Measurements from ENCODE around the gene MCM6. TPM values are rescaled to one million over a fixed set of nuclear protein-coding genes. Genes with fewer than 3 reads are reported as not detected.

The MCM6 gene
- total RNA-seq, 8 experiments from 2014 or later, result 9.1 to 124 (median 19.0) TPM

DNA sequence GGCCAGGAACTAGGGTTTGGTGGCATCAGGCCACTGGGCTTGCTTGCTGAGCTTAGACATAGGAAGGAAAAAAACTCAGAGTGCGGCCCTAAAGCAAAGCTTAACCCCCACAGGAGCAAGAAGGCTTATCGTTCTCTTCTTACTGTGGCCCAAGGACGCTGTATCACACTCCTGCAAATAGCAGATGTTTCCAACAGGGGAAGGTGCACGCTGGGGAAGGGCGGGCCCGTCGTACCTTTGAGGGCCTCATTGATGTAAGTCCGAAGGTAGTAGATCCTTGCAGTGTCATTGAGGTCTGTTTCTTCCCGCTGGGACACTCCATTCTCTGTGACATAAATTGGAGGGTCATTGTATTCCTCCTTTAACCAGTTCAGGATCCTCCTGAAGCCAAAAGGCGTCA, 85.8 kb downstream of the MCM6 start:
- in situ Hi-C loops (cut with MboI; ENCODE audit: low pct_unique_long_range_greater_than_20kb in 2 of 9, low sequenced_read_pairs in 9 of 9, unreplicated experiment in 9 of 9), result no loop called here
- Histone ChIP-seq H3K4me1 (replicated peaks in 1 of 2) (no peaks in the 10 kb centered on the region), H3K27ac (no peak overlapping the region), H3K4me3 (no peak overlapping the region)
- ATAC-seq (replicated peaks in 6 of 8), result no peak
- WGBS, 10 experiments, result 73 to 100% (median 94%) methylated on average over 1 to 9 of the region's 10 CpGs; no CpG with 5 or more reads in 1 of the 10 experiments

Other genes starting within 250 kb of the MCM6 start
- 100 to 1,000 TPM in 2 of 8 experiments, 10 to 100 TPM in 6; 35.9 to 114 (median 57.2) TPM for gene UBXN4, start 134.6 kb downstream of the MCM6 start, total RNA-seq
- gene LCT, start 39.3 kb downstream of the MCM6 start, total RNA-seq, result under 1 TPM; 0.09 to 0.31 (median 0.17) TPM
- gene DARS1, start 109.2 kb upstream of the MCM6 start, total RNA-seq, result 10 to 100 TPM; 55.2 to 83.2 (median 63.1) TPM
- gene CXCR4, start 241.7 kb upstream of the MCM6 start, total RNA-seq, result 100 to 1,000 TPM in 1 of 8 experiments, 10 to 100 TPM in 4, 1 to 10 TPM in 1, under 1 TPM in 2; 0.36 to 112 (median 32.3) TPM